GM19239 (cell line): ENCODE results near the gene WDR37.

Source experiments
- DNase-seq: peaks from one replicate; pipeline ENCODE4 v3.0.0; 2011; ENCODE audit warnings: low spot score; ENCODE audit not compliant: insufficient read length
- FAIRE-seq: peaks from 2 replicates; lab custom pipeline; 2011; peaks lifted over from hg19 to GRCh38; lab: Jason Lieb, UNC

Gene WDR37

DNA sequence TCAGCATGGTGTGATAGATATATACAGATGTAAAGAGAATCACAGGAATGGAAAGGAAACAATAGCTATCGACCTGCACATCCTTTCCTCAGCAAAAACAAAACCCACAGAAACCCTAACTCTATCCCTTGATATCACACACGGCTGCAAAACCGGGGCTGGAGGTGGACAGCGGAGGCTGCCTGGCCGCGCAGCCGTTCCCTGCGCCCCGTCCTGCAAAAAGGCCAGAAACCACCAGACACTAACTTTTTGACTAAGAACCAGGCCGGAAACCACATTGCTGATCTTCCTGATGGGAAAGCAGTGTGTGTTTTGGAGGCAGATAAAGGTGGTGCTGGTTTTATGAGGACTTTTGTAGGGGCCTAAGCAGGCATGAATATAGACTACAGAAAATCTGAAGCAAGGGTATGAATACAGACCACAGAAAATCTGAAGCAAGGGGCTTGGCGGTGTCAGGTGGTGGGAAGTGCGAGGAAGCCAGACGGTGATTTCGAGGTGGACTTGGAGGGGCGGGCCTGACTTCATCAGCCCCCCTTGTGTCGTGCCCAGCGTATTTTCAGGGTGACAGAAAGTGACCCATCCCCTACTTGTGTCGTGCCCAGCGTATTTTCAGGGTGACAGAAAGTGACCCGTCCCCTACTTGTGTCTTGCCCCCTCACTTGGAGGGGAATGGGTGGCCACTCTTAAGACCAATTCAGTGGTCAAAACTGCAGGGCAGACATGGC, 123.3 kb downstream of the WDR37 start:
- FAIRE-seq: no peak

GRCh38 chr10:1180071-1180730, 124.0 kb downstream of the WDR37 start:
- DNase-seq (no peak), FAIRE-seq (no peak)

More for the DNA sequence above, 123.3 kb downstream of the WDR37 start:
- DNase-seq: no peak

- no peak for DNase-seq
- FAIRE-seq: no peak
Measured at GRCh38 chr10:1180836-1181235, 124.7 kb downstream of the WDR37 start.
